Fibroblast of skin of left biceps (primary cell): ENCODE data around the gene CDH19.

Experiments used
- DNase-seq, 2 experiments: peaks; one replicate each; pipeline ENCODE4 v3.0.0-alpha.2; 2013; ENCODE audit warnings: low read depth in 2 of 2

CDH19 gene

DNA sequence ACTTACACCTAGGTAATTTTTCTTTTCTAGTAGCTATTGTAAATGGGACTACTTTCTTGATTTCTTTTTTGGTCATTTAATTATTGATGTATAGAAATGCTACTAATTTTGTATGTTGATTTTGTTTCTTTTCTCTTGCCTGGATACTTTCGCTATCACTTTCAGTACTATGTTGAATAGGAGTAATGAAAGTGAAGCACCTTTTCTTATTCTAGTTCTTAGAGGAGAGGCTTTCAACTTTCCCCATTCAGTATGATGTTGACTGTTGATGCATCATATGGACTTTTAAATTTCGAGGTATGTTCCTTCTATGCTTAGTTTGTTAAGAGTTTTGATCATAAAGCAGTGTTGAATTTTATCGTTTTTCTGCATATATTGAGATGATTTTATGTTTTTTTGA lies 142.5 kb downstream of the CDH19 start:
- DNase-seq, result no peak

DNA sequence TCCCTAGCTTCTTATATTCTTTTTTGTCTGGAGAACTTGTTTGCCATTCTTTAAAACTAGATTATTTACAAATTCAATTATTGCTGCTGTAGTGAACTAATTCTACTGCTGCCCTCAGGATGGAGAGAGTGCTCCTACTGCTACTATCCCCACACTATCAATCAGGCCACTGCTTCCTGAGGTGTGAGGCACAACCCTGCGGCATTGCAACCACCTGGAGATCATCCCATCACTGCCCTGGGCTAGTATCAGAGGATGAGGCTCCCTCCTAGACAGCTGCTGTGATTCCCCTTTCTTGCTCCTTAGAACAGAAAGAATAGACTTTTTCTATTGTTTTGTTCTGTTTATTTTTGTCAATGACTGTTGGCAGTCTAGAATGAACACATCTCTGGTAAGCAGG lies 146.6 kb downstream of the CDH19 start:
- no peak for DNase-seq
